ENCODE measurements around the gene VAMP2.

Gene VAMP2

GRCh38 chr17:8141741-8142140, 21.0 kb downstream of the VAMP2 start:
- no peak for DNase-seq

GRCh38 chr17:8141045-8141444, 21.7 kb downstream of the VAMP2 start:
- DNase-seq: no peak

DNA sequence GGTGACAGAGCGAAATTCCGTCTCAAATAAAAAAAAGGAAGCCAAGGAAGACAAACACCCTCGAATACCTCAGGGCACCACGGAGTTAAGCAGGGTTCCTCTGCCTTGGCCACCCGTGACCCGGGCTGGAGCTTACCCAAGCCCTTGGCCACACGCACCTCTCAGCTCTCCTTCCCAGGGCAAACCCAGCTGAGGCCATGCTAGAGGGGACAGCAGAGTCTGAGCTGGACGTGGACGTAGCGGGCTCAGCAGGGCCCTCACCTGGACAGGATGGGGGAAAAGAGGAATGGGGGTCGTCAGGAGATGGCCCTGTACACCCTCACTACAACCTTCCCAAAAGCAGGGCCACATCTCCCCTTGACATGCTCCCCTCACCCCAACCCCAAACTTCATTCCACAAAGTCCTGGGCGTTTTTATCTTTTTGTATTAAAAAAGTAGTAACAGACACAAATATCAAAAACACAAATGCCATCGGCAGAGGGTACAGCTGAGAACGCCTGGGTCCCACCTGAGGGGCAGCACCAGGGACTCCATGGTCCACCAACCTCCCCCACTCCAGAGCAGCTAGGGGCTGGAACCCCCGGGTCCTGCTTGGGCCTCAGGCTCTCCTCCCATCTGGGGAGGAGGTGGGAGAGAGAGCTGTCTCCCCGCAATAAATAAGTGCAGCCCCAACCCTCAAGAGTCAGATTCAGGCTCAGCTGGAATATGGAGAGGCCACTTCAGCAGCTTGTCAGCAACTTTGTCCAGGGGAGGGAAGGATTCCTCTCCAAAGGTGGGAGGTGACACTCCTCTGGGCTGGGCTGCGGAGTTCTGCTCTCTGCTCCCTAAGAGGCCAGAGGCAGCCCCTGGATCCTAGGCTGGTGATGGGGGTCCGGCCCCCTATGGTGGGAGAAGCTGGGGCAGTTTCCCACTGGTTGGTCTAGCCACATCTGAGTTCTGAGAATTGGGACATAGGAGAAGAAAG, 22.4 kb downstream of the VAMP2 start:
- DNase-seq: no peak

DNA sequence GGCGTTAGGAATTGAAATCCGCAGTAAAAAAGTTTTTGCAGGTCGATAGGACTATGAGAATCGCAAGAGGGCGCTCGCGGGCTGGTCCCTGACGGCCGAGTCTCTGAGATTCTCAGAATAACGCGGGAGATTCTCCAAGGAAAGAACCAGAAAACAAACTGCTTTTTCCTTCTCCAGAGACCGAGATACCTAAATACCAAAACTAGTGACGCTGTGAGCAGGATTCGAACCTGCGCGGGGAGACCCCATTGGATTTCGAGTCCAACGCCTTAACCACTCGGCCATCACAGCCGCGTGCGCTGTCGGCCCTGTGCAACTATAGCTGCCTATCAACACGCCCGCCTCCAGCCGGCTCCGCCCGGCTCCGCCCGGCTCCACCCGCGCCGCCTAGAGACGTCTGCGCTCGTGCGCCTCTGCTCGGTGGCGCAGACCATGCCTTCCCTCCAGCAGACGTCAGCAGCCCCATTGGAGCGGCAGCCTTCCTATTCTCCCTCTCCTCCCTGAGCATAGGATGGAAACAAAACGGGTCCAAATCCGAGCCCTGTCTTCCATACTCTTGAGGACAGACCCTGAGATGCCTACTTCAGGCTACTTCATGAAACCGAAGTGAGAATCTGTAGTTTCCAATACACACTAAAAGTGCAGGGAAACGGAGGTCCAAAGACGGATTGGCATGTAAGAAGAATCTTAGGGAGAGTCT, 23.9 kb downstream of the VAMP2 start:
- DNase-seq: peak; percentile 88

GRCh38 chr17:8138374-8138671, 24.4 kb downstream of the VAMP2 start:
- DNase-seq: no peak

- no peak for DNase-seq
Measured at GRCh38 chr17:8137645-8138373, 24.9 kb downstream of the VAMP2 start.

DNA sequence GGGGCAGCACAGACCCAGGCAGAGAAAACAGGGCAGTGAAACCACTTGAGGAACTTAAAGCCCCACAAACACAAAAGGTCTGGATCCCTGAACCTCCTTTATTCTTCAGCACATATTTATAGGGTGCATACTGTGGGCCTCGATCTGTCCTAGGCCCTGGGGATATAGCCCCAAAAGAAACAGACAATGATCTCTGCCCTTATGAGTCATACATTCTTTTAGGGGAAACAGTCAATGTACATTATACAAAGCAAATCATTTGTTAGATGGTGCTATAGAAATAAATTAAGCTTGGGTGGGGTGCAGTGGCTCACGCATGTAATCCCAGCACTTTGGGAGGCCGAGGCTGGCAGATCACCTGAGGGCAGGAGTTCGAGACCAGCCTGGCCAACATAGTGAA, 28.8 kb downstream of the VAMP2 start:
- no peak for DNase-seq

DNA sequence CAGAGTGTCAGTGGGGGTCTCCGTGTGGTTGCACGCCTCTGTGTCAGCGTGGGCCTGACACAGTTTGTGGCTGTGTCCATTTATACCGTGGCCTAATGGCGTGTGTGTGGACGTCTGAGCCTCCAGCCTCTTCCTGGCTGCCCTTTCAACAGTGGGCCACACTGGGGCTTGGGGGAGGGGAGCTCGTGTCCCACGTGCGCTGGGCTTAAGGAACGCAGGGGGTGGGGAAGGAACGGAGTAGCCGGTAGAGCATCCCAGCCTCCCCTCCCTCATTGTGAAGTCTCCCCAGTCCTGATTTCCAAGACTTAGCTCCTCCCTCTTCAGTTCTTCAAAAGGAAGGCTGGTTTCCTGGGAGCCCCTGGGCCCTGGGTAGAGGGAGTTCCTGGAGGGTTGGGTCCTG, 29.3 kb downstream of the VAMP2 start:
- no peak for DNase-seq

GRCh38 chr17:8131844-8132441, 30.8 kb downstream of the VAMP2 start:
- DNase-seq: no peak

- DNase-seq: no peak
Measured at GRCh38 chr17:8128125-8128784, 34.5 kb downstream of the VAMP2 start.

DNA sequence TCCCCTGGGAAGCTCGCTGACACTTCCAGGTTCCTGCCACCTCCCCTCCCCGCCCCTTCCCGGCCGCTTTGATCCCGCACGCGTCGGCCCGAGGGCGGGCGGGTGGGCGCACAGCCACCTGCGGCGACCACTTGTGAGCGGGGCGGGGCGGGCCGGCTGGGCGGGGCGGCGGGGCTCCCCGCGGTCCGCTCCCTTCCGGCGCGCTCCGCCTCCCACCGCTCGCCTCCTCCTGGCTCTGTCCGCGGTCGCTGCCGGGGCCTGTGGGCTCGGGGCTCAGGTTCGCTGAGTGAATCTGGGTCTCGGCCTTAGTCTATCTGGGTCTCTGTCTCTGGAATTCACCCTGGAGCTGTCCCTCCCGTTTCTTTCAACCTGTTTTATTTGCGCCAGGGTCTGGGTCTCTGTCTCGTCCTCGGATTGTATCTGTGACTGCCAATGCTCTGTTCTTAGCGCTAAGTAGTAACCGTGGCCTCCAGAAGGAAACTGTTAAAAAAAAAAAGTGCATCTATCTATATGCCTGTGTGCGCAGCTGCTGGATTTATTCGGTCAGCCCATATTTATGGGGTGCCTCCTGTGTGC, 36.2 kb downstream of the VAMP2 start:
- no peak for DNase-seq

GRCh38 chr17:8125947-8126490, 36.7 kb downstream of the VAMP2 start:
- DNase-seq: no peak

DNA sequence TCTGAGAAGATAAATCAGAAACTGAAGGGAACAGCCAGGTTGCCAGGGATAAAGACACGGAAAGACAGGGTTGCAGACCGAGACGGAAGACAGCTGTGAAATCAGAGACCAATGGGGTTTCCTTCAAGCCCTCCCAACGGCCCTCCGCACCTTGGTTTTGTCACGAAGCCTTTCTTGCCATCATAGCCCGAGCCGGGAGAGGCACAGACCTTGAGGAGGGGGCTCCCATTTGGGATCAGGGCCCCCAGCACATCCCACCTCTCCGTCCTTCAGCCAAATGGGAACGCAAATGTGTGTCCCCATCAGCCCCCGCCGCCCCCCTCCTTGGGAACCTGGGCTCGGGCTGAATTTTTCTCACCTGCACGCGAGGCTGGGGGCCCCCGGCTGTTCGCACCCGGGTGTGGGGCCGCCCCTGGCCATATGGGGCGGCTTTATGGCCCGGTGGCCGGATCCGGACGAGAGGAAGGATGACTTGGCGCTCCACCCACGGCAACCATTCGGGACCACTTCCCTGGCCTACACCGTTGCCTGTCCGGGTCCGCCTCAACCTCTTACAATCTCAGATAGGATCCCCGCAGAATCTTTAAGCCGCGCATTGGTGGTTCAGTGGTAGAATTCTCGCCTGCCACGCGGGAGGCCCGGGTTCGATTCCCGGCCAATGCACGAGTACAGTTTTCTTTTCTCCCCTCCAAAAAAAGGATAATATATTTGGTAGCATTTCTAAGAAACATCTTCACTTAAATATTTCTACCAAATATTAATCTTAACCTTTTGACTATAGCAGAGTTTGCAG, 37.4 kb downstream of the VAMP2 start:
- peak; percentile 54 for DNase-seq

DNA sequence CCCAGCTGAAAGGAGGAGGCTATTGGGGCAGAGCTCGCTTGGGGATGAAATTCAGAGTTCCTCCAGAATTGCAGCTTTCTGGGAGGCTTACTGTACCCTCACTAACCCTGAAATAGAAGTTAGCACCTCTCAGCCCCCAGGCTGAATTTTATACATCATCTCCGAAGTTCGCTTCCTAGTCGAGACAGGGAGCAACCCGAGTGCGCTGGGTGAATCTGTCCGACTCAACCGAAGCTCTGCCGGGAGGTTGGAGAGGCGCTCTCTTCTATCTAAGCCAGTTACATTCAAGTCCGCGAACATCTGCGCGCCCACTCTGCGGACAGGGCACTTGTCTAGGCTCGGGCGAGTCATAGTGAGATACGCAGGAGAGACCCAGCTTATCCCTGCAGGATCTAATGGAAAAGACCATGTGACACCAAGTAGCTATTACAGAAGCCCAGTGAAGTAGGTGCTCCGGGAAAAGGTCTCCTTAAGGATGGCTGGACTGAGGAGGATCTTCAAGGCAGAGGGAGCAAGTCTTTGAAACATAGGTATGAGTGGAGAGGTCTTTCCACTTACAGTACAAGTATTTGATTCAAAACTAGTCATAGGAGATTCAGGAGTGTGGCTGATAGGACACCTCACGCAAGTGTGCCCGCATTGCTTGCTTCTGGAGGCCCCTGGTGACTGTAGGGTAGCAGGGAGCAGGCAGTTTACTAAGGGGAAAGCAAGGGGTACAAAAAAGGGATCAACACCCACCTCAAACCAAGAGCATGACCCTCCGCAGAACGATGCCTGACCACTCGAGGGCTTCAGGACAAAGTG, 38.2 kb downstream of the VAMP2 start:
- DNase-seq: peak; percentile 3

GRCh38 chr17:8123695-8124349, 38.9 kb downstream of the VAMP2 start, which contains the start of gene HES7:
Gene HES7, minus strand, starts transcription at chr17:8124106. Its CDS starts 22 bp downstream, at chr17:8124084.
- DNase-seq: no peak

- DNase-seq: no peak
Measured at GRCh38 chr17:8122924-8123694, 39.6 kb downstream of the VAMP2 start.

GRCh38 chr17:8122422-8122923, 40.3 kb downstream of the VAMP2 start:
- no peak for DNase-seq

DNA sequence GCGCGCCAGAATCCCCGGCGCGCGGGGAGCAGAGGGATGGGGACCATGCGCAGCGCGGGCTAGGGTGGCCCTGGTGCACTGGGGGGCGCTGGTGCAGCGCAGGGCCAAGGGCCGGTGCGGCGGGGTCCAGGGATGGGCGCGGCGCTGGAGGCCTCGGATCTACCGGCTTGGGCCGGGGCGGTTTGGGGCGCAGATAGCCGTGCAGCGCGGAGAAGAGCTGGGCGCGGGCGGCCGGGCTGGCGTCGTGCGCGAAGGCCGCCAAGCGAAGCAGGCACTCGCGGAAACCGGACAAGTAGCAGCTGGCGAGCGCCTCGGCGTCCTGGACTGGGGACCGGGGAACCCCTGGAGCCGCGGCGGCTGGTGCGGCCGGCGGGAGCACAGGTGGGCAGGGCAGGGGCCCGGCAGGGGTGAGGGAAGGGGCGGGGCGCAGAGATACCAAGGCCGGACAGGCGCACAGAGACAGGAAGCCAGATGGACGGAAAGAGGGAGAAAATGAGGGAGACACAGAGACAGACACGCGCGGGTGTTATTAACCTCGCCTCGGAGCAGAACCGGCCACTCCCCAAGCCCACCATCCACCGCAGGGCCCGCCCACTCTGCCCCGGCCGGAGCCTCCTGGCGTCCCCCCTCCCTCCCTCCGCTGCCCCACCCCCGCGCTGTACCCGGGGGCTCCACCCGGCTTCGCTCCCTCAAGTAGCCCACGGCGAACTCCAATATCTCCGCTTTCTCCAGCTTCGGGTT, 40.9 kb downstream of the VAMP2 start:
- peak; percentile 23 for DNase-seq
